ENCODE measurements around the gene NSUN7.

The NSUN7 gene

DNA sequence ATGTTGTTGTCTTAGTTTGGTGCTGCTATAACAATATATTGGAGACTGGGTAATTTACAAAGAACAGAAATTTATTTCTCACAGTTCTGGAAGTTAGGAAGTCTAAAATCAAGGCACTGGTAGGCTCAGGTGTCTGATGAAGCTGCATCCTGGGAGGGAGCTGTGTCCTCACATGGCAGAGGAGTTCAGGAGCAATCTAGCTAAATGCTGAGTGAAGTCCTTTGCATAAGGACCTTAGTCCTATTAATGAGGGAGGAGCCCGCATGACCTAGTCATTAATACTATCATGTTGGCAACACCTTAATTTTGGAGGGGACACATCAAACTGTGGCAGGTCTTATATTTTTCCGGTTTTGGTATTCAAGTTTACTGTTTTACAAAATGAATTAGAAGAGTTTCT, 36.0 kb upstream of the NSUN7 start:
- ChIA-PET CTCF (no interaction called here), POLR2A (no interaction called here)
- Histone ChIP-seq H3K36me3 (ENCODE audit: control insufficient read depth in 2 of 2, insufficient read depth in 1 of 2, low read length in 2 of 2) (no peaks in the 10 kb centered on the region), H3K4me3 (ENCODE audit: low read depth, low read length) (no peak overlapping the region), H3K27ac (ENCODE audit: extremely low read depth, low read depth, low read length) (no peak overlapping the region), H3K4me1 (ENCODE audit: control insufficient read depth, insufficient read depth, low read length) (no peaks in the 10 kb centered on the region), H3K9me3 (ENCODE audit: control insufficient read depth, insufficient read depth, low read depth, low read length) (no peaks in the 10 kb centered on the region)
- TF ChIP-seq ZNF530 (tag by site-specific recombination; IDR thresholded peaks at IDR 0.05; ENCODE audit: low read depth) (no peak), ZFP37 (tag by site-specific recombination; IDR thresholded peaks at IDR 0.05) (no peak), ZNF629 (tag by site-specific recombination; IDR thresholded peaks at IDR 0.05) (no peak), HOXC10 (CRISPR knock-in tag; IDR thresholded peaks at IDR 0.05) (no peak), ZNF274 (IDR thresholded peaks at IDR 0.05; ENCODE audit: low read length) (no peak), ZNF274 (tag by site-specific recombination; IDR thresholded peaks at IDR 0.05; ENCODE audit: borderline replicate concordance) (no peak)

DNA sequence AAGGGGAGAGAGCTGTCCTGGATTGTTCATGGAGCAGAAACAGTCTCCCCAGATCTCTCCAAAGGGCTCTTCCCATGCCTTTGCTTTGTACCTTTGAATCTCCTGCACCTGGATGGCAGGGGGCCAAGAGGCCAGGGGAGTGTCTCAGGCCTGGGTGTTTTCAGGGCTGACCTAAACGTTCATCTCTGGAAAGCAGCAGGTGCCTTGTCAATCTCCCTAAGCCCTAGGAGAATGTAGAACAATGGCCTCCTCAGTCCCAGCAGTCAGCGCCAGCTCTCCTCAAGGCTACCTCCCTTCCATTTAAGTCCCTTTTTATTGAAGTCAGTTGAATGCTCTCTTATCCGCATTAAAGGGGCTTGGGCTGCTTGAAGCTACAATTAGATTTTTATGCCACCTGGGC, 31.2 kb upstream of the NSUN7 start:
- Histone ChIP-seq H3K4me1 (ENCODE audit: control insufficient read depth, insufficient read depth, low read length) (no peaks in the 10 kb centered on the region), H3K27ac (ENCODE audit: extremely low read depth, low read depth, low read length) (no peak overlapping the region)

More for the DNA sequence above, 31.2 kb upstream of the NSUN7 start:
- no peaks in the 10 kb centered on the region for H3K9me3 ChIP-seq (ENCODE audit: control insufficient read depth, insufficient read depth, low read depth, low read length)
- ChIA-PET POLR2A (no interaction called here), CTCF (interaction anchor here (0.6 to 1.0 kb wide), 8 partner anchors 42 to 338 kb away, joined by 3 to 6 read pairs (median 3); no protein-coding TSS in a partner anchor)
- H3K4me3 ChIP-seq (ENCODE audit: low read depth, low read length): no peak overlapping the region
- no peaks in the 10 kb centered on the region for H3K36me3 ChIP-seq (ENCODE audit: control insufficient read depth in 2 of 2, insufficient read depth in 1 of 2, low read length in 2 of 2)
- TF ChIP-seq MZF1 (tag by site-specific recombination; IDR thresholded peaks at IDR 0.05; ENCODE audit: borderline replicate concordance) (no peak), ZNF548 (tag by site-specific recombination; IDR thresholded peaks at IDR 0.05) (no peak), ZNF248 (tag by site-specific recombination; IDR thresholded peaks at IDR 0.05) (no peak), ZNF169 (tag by site-specific recombination; IDR thresholded peaks at IDR 0.05) (no peak), SP7 (tag by site-specific recombination; IDR thresholded peaks at IDR 0.05) (no peak), ZFP41 (tag by site-specific recombination; IDR thresholded peaks at IDR 0.05; ENCODE audit: borderline replicate concordance) (no peak), ZNF843 (tag by site-specific recombination; IDR thresholded peaks at IDR 0.05) (no peak), ZNF670 (tag by site-specific recombination; IDR thresholded peaks at IDR 0.05; ENCODE audit: low read depth) (no peak), KLF10 (tag by site-specific recombination; IDR thresholded peaks at IDR 0.05) (no peak), OSR2 (tag by site-specific recombination; IDR thresholded peaks at IDR 0.05) (no peak), ZNF530 (tag by site-specific recombination; IDR thresholded peaks at IDR 0.05; ENCODE audit: low read depth) (no peak), RBAK (tag by site-specific recombination; IDR thresholded peaks at IDR 0.05) (no peak), GLIS1 (tag by site-specific recombination; IDR thresholded peaks at IDR 0.05) (no peak), KLF9 (tag by site-specific recombination; IDR thresholded peaks at IDR 0.05; ENCODE audit: low read depth) (no peak), ZBTB20 (tag by site-specific recombination; IDR thresholded peaks at IDR 0.05) (no peak), ZBTB48 (tag by site-specific recombination; IDR thresholded peaks at IDR 0.05) (no peak), ZNF426 (tag by site-specific recombination; IDR thresholded peaks at IDR 0.05) (no peak)
- TF ChIP-seq, protein P1, sequence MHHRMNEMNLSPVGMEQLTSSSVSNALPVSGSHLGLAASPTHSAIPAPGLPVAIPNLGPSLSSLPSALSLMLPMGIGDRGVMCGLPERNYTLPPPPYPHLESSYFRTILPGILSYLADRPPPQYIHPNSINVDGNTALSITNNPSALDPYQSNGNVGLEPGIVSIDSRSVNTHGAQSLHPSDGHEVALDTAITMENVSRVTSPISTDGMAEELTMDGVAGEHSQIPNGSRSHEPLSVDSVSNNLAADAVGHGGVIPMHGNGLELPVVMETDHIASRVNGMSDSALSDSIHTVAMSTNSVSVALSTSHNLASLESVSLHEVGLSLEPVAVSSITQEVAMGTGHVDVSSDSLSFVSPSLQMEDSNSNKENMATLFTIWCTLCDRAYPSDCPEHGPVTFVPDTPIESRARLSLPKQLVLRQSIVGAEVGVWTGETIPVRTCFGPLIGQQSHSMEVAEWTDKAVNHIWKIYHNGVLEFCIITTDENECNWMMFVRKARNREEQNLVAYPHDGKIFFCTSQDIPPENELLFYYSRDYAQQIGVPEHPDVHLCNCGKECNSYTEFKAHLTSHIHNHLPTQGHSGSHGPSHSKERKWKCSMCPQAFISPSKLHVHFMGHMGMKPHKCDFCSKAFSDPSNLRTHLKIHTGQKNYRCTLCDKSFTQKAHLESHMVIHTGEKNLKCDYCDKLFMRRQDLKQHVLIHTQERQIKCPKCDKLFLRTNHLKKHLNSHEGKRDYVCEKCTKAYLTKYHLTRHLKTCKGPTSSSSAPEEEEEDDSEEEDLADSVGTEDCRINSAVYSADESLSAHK (tag by site-specific recombination; IDR thresholded peaks at IDR 0.05): no peak
- TF ChIP-seq, protein P2, sequence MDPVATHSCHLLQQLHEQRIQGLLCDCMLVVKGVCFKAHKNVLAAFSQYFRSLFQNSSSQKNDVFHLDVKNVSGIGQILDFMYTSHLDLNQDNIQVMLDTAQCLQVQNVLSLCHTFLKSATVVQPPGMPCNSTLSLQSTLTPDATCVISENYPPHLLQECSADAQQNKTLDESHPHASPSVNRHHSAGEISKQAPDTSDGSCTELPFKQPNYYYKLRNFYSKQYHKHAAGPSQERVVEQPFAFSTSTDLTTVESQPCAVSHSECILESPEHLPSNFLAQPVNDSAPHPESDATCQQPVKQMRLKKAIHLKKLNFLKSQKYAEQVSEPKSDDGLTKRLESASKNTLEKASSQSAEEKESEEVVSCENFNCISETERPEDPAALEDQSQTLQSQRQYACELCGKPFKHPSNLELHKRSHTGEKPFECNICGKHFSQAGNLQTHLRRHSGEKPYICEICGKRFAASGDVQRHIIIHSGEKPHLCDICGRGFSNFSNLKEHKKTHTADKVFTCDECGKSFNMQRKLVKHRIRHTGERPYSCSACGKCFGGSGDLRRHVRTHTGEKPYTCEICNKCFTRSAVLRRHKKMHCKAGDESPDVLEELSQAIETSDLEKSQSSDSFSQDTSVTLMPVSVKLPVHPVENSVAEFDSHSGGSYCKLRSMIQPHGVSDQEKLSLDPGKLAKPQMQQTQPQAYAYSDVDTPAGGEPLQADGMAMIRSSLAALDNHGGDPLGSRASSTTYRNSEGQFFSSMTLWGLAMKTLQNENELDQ (tag by site-specific recombination; IDR thresholded peaks at IDR 0.05; ENCODE audit: low read depth): no peak
- TF ChIP-seq, protein P3, sequence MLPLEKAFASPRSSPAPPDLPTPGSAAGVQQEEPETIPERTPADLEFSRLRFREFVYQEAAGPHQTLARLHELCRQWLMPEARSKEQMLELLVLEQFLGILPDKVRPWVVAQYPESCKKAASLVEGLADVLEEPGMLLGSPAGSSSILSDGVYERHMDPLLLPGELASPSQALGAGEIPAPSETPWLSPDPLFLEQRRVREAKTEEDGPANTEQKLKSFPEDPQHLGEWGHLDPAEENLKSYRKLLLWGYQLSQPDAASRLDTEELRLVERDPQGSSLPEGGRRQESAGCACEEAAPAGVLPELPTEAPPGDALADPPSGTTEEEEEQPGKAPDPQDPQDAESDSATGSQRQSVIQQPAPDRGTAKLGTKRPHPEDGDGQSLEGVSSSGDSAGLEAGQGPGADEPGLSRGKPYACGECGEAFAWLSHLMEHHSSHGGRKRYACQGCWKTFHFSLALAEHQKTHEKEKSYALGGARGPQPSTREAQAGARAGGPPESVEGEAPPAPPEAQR (tag by site-specific recombination; IDR thresholded peaks at IDR 0.05): no peak
